ENCODE measurements around the gene SARM1.

Gene SARM1

GRCh38 chr17:28369684-28370034, 1.8 kb upstream of the SARM1 start:
- no peak for DNase-seq

- DNase-seq: no peak
Observed at GRCh38 chr17:28370035-28370743, 1.3 kb upstream of the SARM1 start, which contains the start of gene VTN. Gene VTN, minus strand, starts transcription at chr17:28370307. Its CDS starts 104 bp downstream, at chr17:28370203.

- DNase-seq: no peak
Observed at GRCh38 chr17:28370744-28371103, 770 bp upstream of the SARM1 start.

- DNase-seq: no peak
Observed at GRCh38 chr17:28372203-28372944, 880 bp downstream of the SARM1 start.

- DNase-seq: no peak
Observed at GRCh38 chr17:28372945-28373274, 1.4 kb downstream of the SARM1 start.

GRCh38 chr17:28379814-28380801, 8.6 kb downstream of the SARM1 start:
- DNase-seq: no peak

GRCh38 chr17:28381141-28381825, 9.8 kb downstream of the SARM1 start:
- no peak for DNase-seq

GRCh38 chr17:28384281-28385036, 13.0 kb downstream of the SARM1 start:
- DNase-seq: peak; percentile 71

- no peak for DNase-seq
Observed at GRCh38 chr17:28385037-28385400, 13.5 kb downstream of the SARM1 start.

- DNase-seq: no peak
Observed at GRCh38 chr17:28385406-28385805, 13.9 kb downstream of the SARM1 start.

GRCh38 chr17:28386391-28386790, 14.9 kb downstream of the SARM1 start:
- DNase-seq: no peak

GRCh38 chr17:28388106-28388505, 16.6 kb downstream of the SARM1 start:
- DNase-seq: no peak

- DNase-seq: no peak
Observed at GRCh38 chr17:28390141-28390540, 18.6 kb downstream of the SARM1 start.

- DNase-seq: no peak
Observed at GRCh38 chr17:28390563-28390962, 19.1 kb downstream of the SARM1 start.

GRCh38 chr17:28390984-28391383, 19.5 kb downstream of the SARM1 start:
- no peak for DNase-seq

- no peak for DNase-seq
Observed at GRCh38 chr17:28391401-28391800, 19.9 kb downstream of the SARM1 start.

- no peak for DNase-seq
Observed at GRCh38 chr17:28392491-28392890, 21.0 kb downstream of the SARM1 start.

- no peak for DNase-seq
Observed at GRCh38 chr17:28394337-28395116, 23.0 kb downstream of the SARM1 start.

- no peak for DNase-seq
Observed at GRCh38 chr17:28395426-28395825, 23.9 kb downstream of the SARM1 start.

- no peak for DNase-seq
Observed at GRCh38 chr17:28395968-28396367, 24.5 kb downstream of the SARM1 start.

GRCh38 chr17:28396635-28397239, 25.2 kb downstream of the SARM1 start:
- no peak for DNase-seq

Measured in NCI-H2029 (cell line).